HFFc6 (cell line): ENCODE measurements around the gene EPHB1. TPM values are rescaled to one million over a fixed set of nuclear protein-coding genes. Genes with fewer than 3 reads are reported as not detected.

ENCODE experiments used
- DNase-seq: peaks from one replicate; pipeline ENCODE4 v3.0.0-alpha.2; 2018
- H3K27ac Mint-ChIP-seq: 2 replicates; pipeline ENCODE4 v1.8.0; 2020; ENCODE audit warnings: mild to moderate bottlenecking, mixed read lengths
- H3K27me3 Mint-ChIP-seq: 2 replicates; pipeline ENCODE4 v1.8.0; 2021; ENCODE audit warnings: mild to moderate bottlenecking, moderate library complexity, mixed read lengths; ENCODE audit not compliant: insufficient read depth
- H3K36me3 Mint-ChIP-seq: 2 replicates; pipeline ENCODE4 v1.8.0; 2021; ENCODE audit warnings: low read depth, mixed read lengths
- H3K4me1 Mint-ChIP-seq: 2 replicates; pipeline ENCODE4 v1.8.0; 2020; ENCODE audit warnings: low read depth, mixed read lengths
- H3K4me3 Mint-ChIP-seq: 2 replicates; pipeline ENCODE4 v1.8.0; 2020; ENCODE audit warnings: mild to moderate bottlenecking, moderate library complexity, mixed read lengths
- H3K9me3 Mint-ChIP-seq: 2 replicates; pipeline ENCODE4 v1.8.0; 2020; ENCODE audit warnings: mild to moderate bottlenecking, mixed read lengths
- CTCF ChIP-seq: fragments of 200-600 bp; sonication (generic); IDR thresholded peaks from 2 replicates; pipeline ENCODE4 v1.5.0; 2021; ENCODE audit warnings: antibody characterized with exemption, mild to moderate bottlenecking
- total RNA-seq, 6 experiments: library from RNA; stranded (reverse); fragmentation: NEBNext Ultra II Directional; extraction: Animal tissue kit (Norgen Biotek cat#: 25700); gene quantifications; 2 replicates in 1 of 6; 3 replicates in 5 of 6; pipeline ENCODE4 v1.2.3, GENCODE V29; 2021

The EPHB1 gene
- total RNA-seq, 6 experiments from 2014 or later: 0.88 to 2.6 (median 1.0) TPM

GRCh38 chr3:134803652-134804051 lies 8.6 kb downstream of the EPHB1 start:
- Mint-ChIP-seq H3K9me3 (no peaks in the 10 kb centered on the region), H3K27ac (no peak overlapping the region)
- TF ChIP-seq CTCF: no peak

GRCh38 chr3:134804508-134805480 lies 9.7 kb downstream of the EPHB1 start:
- Mint-ChIP-seq H3K27me3 (peaks cover 8% of the 10 kb centered on the region), H3K27ac (no peak overlapping the region), H3K4me1 (peaks cover under 1% of the 10 kb centered on the region; the same call in 1 of the 2 replicates), H3K36me3 (no peaks in the 10 kb centered on the region), H3K9me3 (no peaks in the 10 kb centered on the region), H3K4me3 (no peak overlapping the region)
- DNase-seq: no peak
- no peak for TF ChIP-seq CTCF

More at GRCh38 chr3:134803652-134804051, 8.6 kb downstream of the EPHB1 start:
- DNase-seq: no peak
- peaks cover 9% of the 10 kb centered on the region for H3K4me1 Mint-ChIP-seq
- H3K4me3 Mint-ChIP-seq: no peak overlapping the region
- no peaks in the 10 kb centered on the region for H3K36me3 Mint-ChIP-seq
- H3K27me3 Mint-ChIP-seq: peaks cover 8% of the 10 kb centered on the region

DNA sequence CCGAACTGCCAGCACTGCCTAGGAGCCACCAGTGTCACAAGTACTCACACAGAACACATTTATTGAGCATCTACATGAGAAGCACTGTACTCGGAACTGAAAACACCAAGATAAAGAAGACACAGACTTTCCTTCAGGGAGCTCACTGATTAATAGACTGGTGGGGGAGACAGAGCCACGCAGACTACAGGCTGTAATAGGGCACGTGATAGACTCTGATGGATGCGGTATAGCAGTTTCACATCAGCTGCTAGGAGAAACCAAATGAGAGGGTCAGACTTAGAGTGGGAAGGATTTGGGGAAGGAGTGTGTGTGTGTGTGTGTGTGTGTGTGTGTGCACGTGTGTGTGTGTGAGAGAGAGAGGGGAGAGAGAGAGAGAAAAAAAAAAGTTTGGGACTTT lies 12.1 kb downstream of the EPHB1 start:
- Mint-ChIP-seq H3K4me3 (no peak overlapping the region), H3K27me3 (peaks cover 8% of the 10 kb centered on the region), H3K9me3 (no peaks in the 10 kb centered on the region), H3K27ac (no peak overlapping the region), H3K36me3 (no peaks in the 10 kb centered on the region), H3K4me1 (no peaks in the 10 kb centered on the region)
- DNase-seq: no peak
- TF ChIP-seq CTCF: no peak

DNA sequence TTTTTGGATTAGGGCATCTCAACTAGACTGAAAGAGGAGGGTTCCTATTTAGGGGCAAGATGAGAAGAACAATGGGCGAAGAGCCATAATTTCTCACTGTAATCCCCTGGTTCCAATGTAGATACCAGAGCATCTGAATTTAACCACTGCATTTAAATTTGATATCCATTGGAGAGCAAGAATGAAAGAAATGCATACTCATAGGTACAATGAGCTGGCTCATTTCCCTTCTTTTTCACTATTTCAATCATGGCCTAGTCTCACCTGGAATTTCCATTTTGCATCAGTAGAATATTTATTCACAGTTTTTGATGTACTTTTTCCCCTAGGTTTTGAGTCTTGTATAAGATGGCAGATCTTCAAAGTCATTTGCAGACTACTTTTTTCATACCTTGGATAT lies 13.8 kb downstream of the EPHB1 start:
- TF ChIP-seq CTCF: no peak
- Mint-ChIP-seq H3K4me3 (no peak overlapping the region), H3K4me1 (no peaks in the 10 kb centered on the region), H3K36me3 (no peaks in the 10 kb centered on the region), H3K27ac (no peak overlapping the region), H3K9me3 (no peaks in the 10 kb centered on the region), H3K27me3 (peaks cover 5% of the 10 kb centered on the region)
- DNase-seq: no peak

DNA sequence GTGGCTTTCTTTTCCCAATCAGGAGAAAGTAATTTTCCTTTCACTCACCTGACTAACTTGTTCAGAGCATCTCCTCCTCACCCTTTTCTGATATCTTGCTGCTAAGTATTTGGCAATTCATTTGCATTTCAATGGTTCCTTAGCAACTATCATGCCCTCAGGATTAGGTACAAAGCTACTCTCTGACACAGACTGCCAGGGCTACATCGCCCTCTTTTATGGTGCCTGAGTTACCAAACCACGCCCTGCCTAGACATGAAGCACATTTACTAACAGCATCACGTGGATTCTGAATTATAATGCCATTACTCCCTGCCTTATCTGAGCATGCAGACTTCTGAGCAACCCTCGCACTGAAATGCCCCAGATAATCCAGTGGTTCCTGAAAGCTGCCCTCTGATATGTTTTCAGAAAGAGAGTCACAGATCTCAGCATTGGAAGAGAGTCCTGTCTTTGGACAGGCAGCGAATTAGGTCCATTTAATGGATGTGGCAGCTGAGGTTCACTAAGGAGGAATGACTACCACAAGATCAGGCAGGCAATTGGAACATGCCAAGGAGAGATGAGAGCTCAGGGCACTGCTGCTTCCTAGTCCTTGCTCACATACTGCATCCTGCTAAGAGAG lies 14.5 kb downstream of the EPHB1 start:
- H3K4me3 Mint-ChIP-seq: no peak overlapping the region
- H3K27me3 Mint-ChIP-seq: peaks cover 5% of the 10 kb centered on the region
- no peak for TF ChIP-seq CTCF
- DNase-seq: no peak
- H3K4me1 Mint-ChIP-seq: no peaks in the 10 kb centered on the region
- H3K36me3 Mint-ChIP-seq: no peaks in the 10 kb centered on the region
- no peak overlapping the region for H3K27ac Mint-ChIP-seq
- H3K9me3 Mint-ChIP-seq: no peaks in the 10 kb centered on the region
